ENCODE results near the gene TMEM154. TPM values are rescaled to one million over a fixed set of nuclear protein-coding genes. Genes with fewer than 3 reads are reported as not detected.

The TMEM154 gene
- total RNA-seq, 4 donors from 2014 or later, result 0.44 to 1.8 (median 1.1) TPM

GRCh38 chr4:152572417-152573086 lies 107.2 kb downstream of the TMEM154 start:
- TF ChIP-seq, protein P1, sequence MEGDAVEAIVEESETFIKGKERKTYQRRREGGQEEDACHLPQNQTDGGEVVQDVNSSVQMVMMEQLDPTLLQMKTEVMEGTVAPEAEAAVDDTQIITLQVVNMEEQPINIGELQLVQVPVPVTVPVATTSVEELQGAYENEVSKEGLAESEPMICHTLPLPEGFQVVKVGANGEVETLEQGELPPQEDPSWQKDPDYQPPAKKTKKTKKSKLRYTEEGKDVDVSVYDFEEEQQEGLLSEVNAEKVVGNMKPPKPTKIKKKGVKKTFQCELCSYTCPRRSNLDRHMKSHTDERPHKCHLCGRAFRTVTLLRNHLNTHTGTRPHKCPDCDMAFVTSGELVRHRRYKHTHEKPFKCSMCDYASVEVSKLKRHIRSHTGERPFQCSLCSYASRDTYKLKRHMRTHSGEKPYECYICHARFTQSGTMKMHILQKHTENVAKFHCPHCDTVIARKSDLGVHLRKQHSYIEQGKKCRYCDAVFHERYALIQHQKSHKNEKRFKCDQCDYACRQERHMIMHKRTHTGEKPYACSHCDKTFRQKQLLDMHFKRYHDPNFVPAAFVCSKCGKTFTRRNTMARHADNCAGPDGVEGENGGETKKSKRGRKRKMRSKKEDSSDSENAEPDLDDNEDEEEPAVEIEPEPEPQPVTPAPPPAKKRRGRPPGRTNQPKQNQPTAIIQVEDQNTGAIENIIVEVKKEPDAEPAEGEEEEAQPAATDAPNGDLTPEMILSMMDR (IDR thresholded peaks at IDR 0.05), result no peak
- TF ChIP-seq EP300 (IDR thresholded peaks at IDR 0.05), result no peak
- TF ChIP-seq POLR2A (IDR thresholded peaks at IDR 0.05), result no peak
- Histone ChIP-seq H3K4me1 (no peaks in the 10 kb centered on the region), H3K4me3 (no peak overlapping the region), H3K27ac (no peak overlapping the region), H3K27me3 (no peaks in the 10 kb centered on the region), H3K36me3 (no peaks in the 10 kb centered on the region), H3K9me3 (no peaks in the 10 kb centered on the region)
- WGBS, 2 donors, result 78% methylated on average over 9 of the region's 9 CpGs
- no peak for DNase-seq (ENCODE audit: low spot score in 2 of 2)

GRCh38 chr4:152571770-152572169 lies 108.0 kb downstream of the TMEM154 start:
- WGBS, 2 donors, result 93% methylated on average over 1 of the region's 1 CpG
- Histone ChIP-seq H3K27ac (no peak overlapping the region), H3K9me3 (no peaks in the 10 kb centered on the region), H3K27me3 (no peaks in the 10 kb centered on the region), H3K4me3 (no peak overlapping the region), H3K4me1 (no peaks in the 10 kb centered on the region), H3K36me3 (no peaks in the 10 kb centered on the region)
- TF ChIP-seq, protein P1 (IDR thresholded peaks at IDR 0.05), result no peak
- no peak for TF ChIP-seq EP300 (IDR thresholded peaks at IDR 0.05)
- no peak for TF ChIP-seq POLR2A (IDR thresholded peaks at IDR 0.05)
- no peak for DNase-seq (ENCODE audit: low spot score in 2 of 2)

DNA sequence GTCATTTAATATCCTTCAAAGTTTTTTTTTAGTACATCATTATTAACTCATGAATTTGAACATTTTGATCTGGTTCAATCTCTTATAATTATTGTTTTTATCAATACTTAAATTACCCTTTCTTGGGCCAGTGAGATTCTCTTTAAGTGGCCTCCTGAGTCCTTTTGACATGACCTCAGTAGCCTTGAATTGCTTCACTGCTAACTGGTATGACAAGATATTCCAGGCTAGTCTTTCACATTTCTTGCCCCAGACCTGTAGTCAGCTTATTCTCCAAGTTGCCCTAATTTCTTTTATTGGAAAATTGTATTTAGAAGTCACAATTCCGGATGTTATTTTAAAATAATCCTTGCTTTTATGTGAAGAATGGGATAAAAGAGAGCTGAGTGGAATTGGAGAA lies 108.5 kb downstream of the TMEM154 start:
- Histone ChIP-seq H3K4me1 (no peaks in the 10 kb centered on the region), H3K4me3 (no peak overlapping the region), H3K27ac (no peak overlapping the region), H3K36me3 (no peaks in the 10 kb centered on the region), H3K27me3 (no peaks in the 10 kb centered on the region), H3K9me3 (no peaks in the 10 kb centered on the region)
- TF ChIP-seq, protein P1 (IDR thresholded peaks at IDR 0.05), result no peak
- no peak for TF ChIP-seq EP300 (IDR thresholded peaks at IDR 0.05)
- no peak for TF ChIP-seq POLR2A (IDR thresholded peaks at IDR 0.05)
- no peak for DNase-seq (ENCODE audit: low spot score in 2 of 2)
- WGBS, 2 donors, result 87 to 90% methylated on average over 1 of the region's 1 CpG

Other genes with a start within 250 kb of the TMEM154 start
- 10 to 100 TPM; 40.8 to 85.7 (median 62.1) TPM for gene FBXW7, start 143.9 kb downstream of the TMEM154 start, total RNA-seq
- gene TIGD4, start 99.7 kb upstream of the TMEM154 start, total RNA-seq, result 1 to 10 TPM in 3 of 4 donors, under 1 TPM in 1; 0.90 to 1.9 (median 1.4) TPM
- gene ARFIP1, start 100.0 kb upstream of the TMEM154 start, total RNA-seq, result 10 to 100 TPM; 27.3 to 44.0 (median 39.2) TPM

All from tibial nerve (tissue), 4 donors.